Left lobe of liver (tissue), 2 donors: Measurements from ENCODE around the gene OGDH. TPM values are rescaled to one million over a fixed set of nuclear protein-coding genes. Genes with fewer than 3 reads are reported as not detected.

Experiments
- ATAC-seq: fragments of 200-7000 bp; cut with Tn5 transposase; one replicate; pipeline ENCODE4 v1.9.1; 2020; ENCODE audit warnings: mild to moderate bottlenecking, moderate library complexity
- DNase-seq: peaks from one replicate; pipeline ENCODE4 v3.0.0-alpha.2; 2020; ENCODE audit warnings: low spot score
- total RNA-seq: library from RNA; stranded (reverse); gene quantifications from one replicate; pipeline ENCODE4 v1.2.1, GENCODE V29; 2021
- donor health status: DM: no; HTN: no; CAD: no; lungs with moderate emphysema.
- donor health status: DM: no; HTN: yes; CAD: no.

Gene OGDH
- total RNA-seq, 1 donor from 2014 or later = 50.9 TPM

DNA sequence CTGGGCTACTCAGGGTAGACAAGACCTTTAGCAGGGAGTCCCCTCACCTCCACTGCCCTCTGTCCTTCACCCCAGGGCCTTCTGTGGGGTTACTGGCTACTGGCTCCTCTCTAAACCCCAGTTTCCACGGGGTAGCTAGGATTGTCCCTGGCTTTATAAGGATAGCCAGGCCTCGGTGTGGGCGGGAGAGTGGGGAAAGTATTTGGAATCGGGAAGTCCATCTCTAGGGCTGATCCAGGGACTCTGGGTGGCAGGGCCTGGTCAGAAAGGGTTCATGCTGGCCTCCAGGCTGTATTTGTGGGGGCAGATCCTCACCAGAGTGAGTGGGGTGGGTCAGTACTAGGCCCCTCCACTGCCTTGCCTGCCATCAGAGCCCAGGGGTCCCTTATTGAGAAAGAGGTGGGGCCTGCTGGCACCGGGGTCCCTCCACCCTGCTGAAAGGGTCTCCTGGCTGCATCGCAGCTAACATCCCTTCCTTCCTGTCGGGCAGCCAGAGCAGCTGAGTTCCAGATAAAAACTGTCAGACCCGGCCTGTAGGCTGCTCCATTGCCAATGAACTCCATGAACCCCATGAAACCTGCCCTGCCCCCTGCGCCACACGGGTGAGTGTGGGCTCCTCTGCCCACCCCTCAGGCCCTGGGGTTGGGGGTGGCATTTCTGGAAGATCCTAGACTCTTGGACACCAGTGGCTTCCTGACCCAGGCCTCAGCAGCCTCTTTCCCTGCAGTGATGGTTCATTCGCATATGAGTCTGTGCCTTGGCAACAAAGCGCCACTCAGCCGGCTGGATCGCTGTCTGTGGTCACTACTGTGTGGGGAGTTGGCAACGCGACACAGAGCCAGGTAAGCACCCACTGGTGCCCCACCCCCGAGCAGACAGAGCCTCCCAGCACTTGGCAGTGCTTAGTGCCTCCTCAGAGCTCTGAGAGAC, 149.5 kb downstream of the OGDH start:
- ATAC-seq = no peak
- DNase-seq = no peak

DNA sequence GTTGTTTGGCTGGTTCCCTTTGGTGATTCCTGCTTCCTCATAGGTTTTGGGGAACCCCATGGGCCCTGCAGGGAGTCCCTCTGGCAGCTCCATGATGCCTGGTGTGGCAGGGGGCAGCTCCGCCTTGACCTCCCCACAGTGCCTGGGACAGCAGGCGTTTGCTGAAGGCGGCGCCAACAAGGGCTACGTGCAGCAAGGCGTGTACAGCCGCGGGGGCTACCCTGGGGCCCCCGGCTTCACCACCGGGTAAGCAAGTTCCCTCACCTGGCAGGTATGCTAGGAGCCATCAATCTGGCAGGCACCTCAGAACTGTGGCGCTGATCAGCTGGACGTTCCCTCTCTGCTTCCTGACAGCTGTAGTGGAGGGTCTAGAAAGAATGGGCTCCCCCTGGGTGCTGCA, 150.5 kb downstream of the OGDH start:
- no peak for DNase-seq
- ATAC-seq = no peak

DNA sequence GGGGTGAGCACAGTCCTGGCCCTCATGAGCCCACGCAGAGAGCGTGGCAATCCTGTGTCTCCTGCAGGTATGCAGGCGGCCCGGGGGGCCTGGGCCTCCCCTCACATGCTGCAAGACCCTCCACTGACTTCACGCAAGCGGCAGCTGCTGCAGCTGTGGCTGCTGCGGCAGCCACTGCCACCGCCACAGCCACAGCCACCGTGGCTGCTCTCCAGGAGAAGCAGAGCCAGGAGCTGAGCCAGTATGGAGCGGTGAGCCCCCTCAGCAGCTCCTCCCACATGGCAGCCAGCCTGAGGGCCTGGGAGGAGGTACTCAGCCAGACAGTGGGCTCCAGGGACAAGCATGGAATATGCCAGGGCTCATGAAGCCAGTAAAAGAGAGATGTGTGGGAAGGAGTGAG, 150.9 kb downstream of the OGDH start:
- no peak for DNase-seq
- no peak for ATAC-seq

DNA sequence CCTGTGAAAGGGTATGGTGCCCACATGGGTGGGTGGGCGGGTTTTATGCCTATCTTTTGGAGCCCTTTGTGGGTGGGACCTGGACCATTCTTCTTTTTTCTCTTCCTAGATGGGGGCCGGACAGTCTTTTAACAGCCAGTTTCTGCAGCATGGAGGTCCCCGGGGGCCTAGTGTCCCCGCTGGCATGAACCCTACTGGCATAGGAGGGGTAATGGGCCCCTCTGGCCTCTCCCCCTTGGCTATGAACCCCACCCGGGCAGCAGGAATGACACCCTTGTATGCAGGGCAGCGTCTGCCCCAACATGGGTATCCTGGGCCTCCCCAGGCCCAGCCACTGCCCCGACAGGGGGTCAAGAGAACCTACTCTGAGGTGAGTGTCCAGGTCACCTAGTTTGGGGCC, 151.3 kb downstream of the OGDH start:
- DNase-seq (no peak), ATAC-seq (no peak)

Other genes starting within 250 kb of the OGDH start
- gene NUDCD3, start 116.0 kb upstream of the OGDH start, total RNA-seq = 47.1 TPM
- gene NPC1L1, start 65.3 kb upstream of the OGDH start, total RNA-seq = 21.1 TPM
- gene DDX56, start 32.7 kb upstream of the OGDH start, total RNA-seq = 32.9 TPM
- gene TMED4, start 24.4 kb upstream of the OGDH start, total RNA-seq = 45.5 TPM
- 37.5 TPM for gene ZMIZ2, start 142.2 kb downstream of the OGDH start, total RNA-seq
- gene PPIA, start 190.1 kb downstream of the OGDH start, total RNA-seq = 532 TPM
- 64.6 TPM for gene H2AZ2, start 241.5 kb downstream of the OGDH start, total RNA-seq